Activated B cell treated with CpG ODN at 0.5 μM for 24 hours (primary cell): ENCODE results near the gene SLC9A7. TPM values are rescaled to one million over a fixed set of nuclear protein-coding genes. Genes with fewer than 3 reads are reported as not detected.

Experiments
- ATAC-seq: fragments of 200-7000 bp; cut with Tn5 transposase; one replicate; pipeline ENCODE4 v1.10.0; 2021; ENCODE audit warnings: low read depth, mild to moderate bottlenecking, moderate library complexity
- CTCF ChIA-PET: fragments of 350-600 bp; sonication (Branson Sonifier 250); formaldehyde crosslinking; loops from one replicate; lab custom pipeline; 2021; ENCODE audit warnings: antibody characterized with exemption; lab: Charles Lee
- POLR2A ChIA-PET: fragments of 350-600 bp; sonication (Branson Sonifier 250); formaldehyde crosslinking; loops from one replicate; lab custom pipeline; 2021; ENCODE audit warnings: antibody characterized with exemption; lab: Charles Lee
- DNase-seq: peaks from one replicate; pipeline ENCODE4 v3.0.0; 2022
- H3K27ac Mint-ChIP-seq: one replicate; pipeline ENCODE4 v1.8.0; 2020; ENCODE audit warnings: mixed read lengths
- H3K27me3 Mint-ChIP-seq: one replicate; pipeline ENCODE4 v1.8.0; 2021; ENCODE audit warnings: mixed read lengths
- H3K36me3 Mint-ChIP-seq: one replicate; pipeline ENCODE4 v1.8.0; 2021; ENCODE audit warnings: low read depth, mixed read lengths
- H3K4me1 Mint-ChIP-seq: one replicate; pipeline ENCODE4 v1.8.0; 2021; ENCODE audit warnings: mixed read lengths
- H3K4me3 Mint-ChIP-seq: one replicate; pipeline ENCODE4 v1.8.0; 2020; ENCODE audit warnings: mild to moderate bottlenecking, mixed read lengths
- H3K9me3 Mint-ChIP-seq: one replicate; pipeline ENCODE4 v1.8.0; 2020; ENCODE audit warnings: mixed read lengths
- CTCF ChIP-seq: fragments of 200-600 bp; IDR thresholded peaks from one replicate; pipeline ENCODE4 v1.8.0; 2022; ENCODE audit warnings: antibody characterized with exemption, mild to moderate bottlenecking
- intact Hi-C: fragments of 100-400 bp; cut with micrococcal nuclease; formaldehyde crosslinking; loops from one replicate; pipeline ENCODE4 v1.15.1; 2024
- total RNA-seq: library from RNA; stranded (reverse); gene quantifications from 2 replicates; pipeline ENCODE4 v1.2.3, GENCODE V29; 2022

SLC9A7 gene
- total RNA-seq, 1 donor from 2014 or later, result 55.1 TPM

GRCh38 chrX:46715997-46716396, 42.9 kb downstream of the SLC9A7 start:
- intact Hi-C loops, result loop anchor here (10.0 kb wide), 2 partner anchors 249 to 961 kb away; no protein-coding TSS in a partner anchor
- peak overlapping the region; percentile 71 for H3K27ac Mint-ChIP-seq
- H3K4me3 Mint-ChIP-seq, result peak overlapping the region; percentile 35
- peaks cover 88% of the 10 kb centered on the region for H3K4me1 Mint-ChIP-seq
- no peak for DNase-seq
- H3K36me3 Mint-ChIP-seq, result no peaks in the 10 kb centered on the region
- no peak for ATAC-seq
- POLR2A ChIA-PET, result no interaction called here
- TF ChIP-seq CTCF, result no peak
- H3K27me3 Mint-ChIP-seq, result no peaks in the 10 kb centered on the region
- CTCF ChIA-PET, result no interaction called here
- no peaks in the 10 kb centered on the region for H3K9me3 Mint-ChIP-seq

GRCh38 chrX:46715530-46715929, 43.4 kb downstream of the SLC9A7 start:
- Mint-ChIP-seq H3K36me3 (no peaks in the 10 kb centered on the region), H3K27ac (no peak overlapping the region), H3K4me3 (no peak overlapping the region), H3K4me1 (peaks cover 89% of the 10 kb centered on the region), H3K9me3 (no peaks in the 10 kb centered on the region), H3K27me3 (no peaks in the 10 kb centered on the region)
- ATAC-seq (no peak), DNase-seq (no peak)
- intact Hi-C loops, result loop anchor here (10.0 kb wide), 2 partner anchors 249 to 961 kb away; no protein-coding TSS in a partner anchor
- TF ChIP-seq CTCF, result no peak
- ChIA-PET CTCF (no interaction called here), POLR2A (no interaction called here)

- H3K27ac Mint-ChIP-seq, result peak overlapping the region; percentile 86
- H3K9me3 Mint-ChIP-seq, result no peaks in the 10 kb centered on the region
- no peak for TF ChIP-seq CTCF
- ChIA-PET CTCF (no interaction called here), POLR2A (interaction anchor here (0.7 kb wide), 1 partner anchor 18 kb away, joined by 3 read pairs; no protein-coding TSS in a partner anchor)
- DNase-seq, result no peak
- intact Hi-C loops, result loop anchor here (1.0 to 10.0 kb wide), 6 partner anchors 21 to 959 kb away; partner anchors contain the start of genes CHST7 and RP2
- no peaks in the 10 kb centered on the region for H3K36me3 Mint-ChIP-seq
- ATAC-seq, result peak; percentile 60
- no peaks in the 10 kb centered on the region for H3K27me3 Mint-ChIP-seq
- peaks cover 89% of the 10 kb centered on the region for H3K4me1 Mint-ChIP-seq
- peak overlapping the region; percentile 58 for H3K4me3 Mint-ChIP-seq
Measured at GRCh38 chrX:46713672-46714490, 45.0 kb downstream of the SLC9A7 start.

GRCh38 chrX:46712764-46713163, 46.2 kb downstream of the SLC9A7 start:
- Mint-ChIP-seq H3K27me3 (no peaks in the 10 kb centered on the region), H3K36me3 (peaks cover 4% of the 10 kb centered on the region), H3K9me3 (no peaks in the 10 kb centered on the region), H3K27ac (peak overlapping the region; percentile 86), H3K4me3 (peak overlapping the region; percentile 58), H3K4me1 (peaks cover 90% of the 10 kb centered on the region)
- ChIA-PET POLR2A (no interaction called here), CTCF (no interaction called here)
- peak; percentile 13 for ATAC-seq
- TF ChIP-seq CTCF, result no peak
- intact Hi-C loops, result loop anchor here (1.0 to 10.0 kb wide), 6 partner anchors 20 to 958 kb away; partner anchors contain the start of genes CHST7 and RP2
- no peak for DNase-seq
